Transverse colon (tissue), 4 donors: ENCODE measurements around the gene BMPER. TPM values are rescaled to one million over a fixed set of nuclear protein-coding genes. Genes with fewer than 3 reads are reported as not detected.

Source experiments
- DNase-seq: peaks from one replicate; pipeline ENCODE4 v3.0.0-alpha.2; 2019
- H3K27ac ChIP-seq, 4 donors: fragments of 200-600 bp; sonication (generic); 2 replicates each; pipeline ENCODE4 v1.5.1; 2016 to 2018; ENCODE audit warnings: inconsistent platforms in 4 of 4
- H3K27me3 ChIP-seq: fragments of 200-600 bp; sonication (generic); 2 replicates; pipeline ENCODE4 v1.5.1; 2017; ENCODE audit warnings: inconsistent platforms
- H3K36me3 ChIP-seq, 4 donors: fragments of 200-600 bp; sonication (generic); 2 replicates each; pipeline ENCODE4 v1.5.1; 2017 to 2019; ENCODE audit warnings: inconsistent platforms in 4 of 4
- H3K4me1 ChIP-seq, 4 donors: fragments of 200-600 bp; sonication (generic); 2 replicates each; pipeline ENCODE4 v1.5.1; 2017 to 2020; ENCODE audit warnings: inconsistent platforms in 4 of 4
- H3K4me3 ChIP-seq, 4 donors: fragments of 200-600 bp; sonication (generic); 1 replicate in 1 of 4; 2 replicates in 3 of 4; pipeline versions ENCODE4 v1.5.1 to v1.6.1; 2017 to 2019; ENCODE audit warnings: inconsistent platforms in 4 of 4
- H3K9me3 ChIP-seq, 2 donors: fragments of 200-600 bp; sonication (generic); 2 replicates each; pipeline ENCODE4 v1.5.1; 2017 to 2019; ENCODE audit warnings: inconsistent platforms in 2 of 2
- CTCF ChIP-seq, 5 experiments: fragments of 200-600 bp in 3 of 5; fragments of 450-650 bp in 2 of 5; sonication (generic) in 3 of 5; IDR thresholded peaks; 1 replicate in 2 of 5; 2 replicates in 3 of 5; pipeline ENCODE4 v1.5.1; 2016 to 2017; ENCODE audit warnings: antibody characterized with exemption in 5 of 5, inconsistent platforms in 3 of 5, mild to moderate bottlenecking in 2 of 5, moderate library complexity in 1 of 5
- EP300 ChIP-seq: sonication (generic); formaldehyde crosslinking; IDR thresholded peaks from one replicate; pipeline ENCODE4 v1.6.1; 2017; ENCODE audit warnings: antibody characterized with exemption, low read depth
- POLR2A ChIP-seq: fragments of 450-650 bp; IDR thresholded peaks from one replicate; pipeline ENCODE4 v1.6.1; 2016; ENCODE audit warnings: antibody characterized with exemption, mild to moderate bottlenecking, moderate library complexity
- POLR2AphosphoS5 ChIP-seq, 3 donors: sonication (generic); formaldehyde crosslinking; IDR thresholded peaks; one replicate each; pipeline ENCODE4 v1.6.1; 2016; ENCODE audit warnings: antibody characterized with exemption in 3 of 3
- WGBS, 2 donors: methylation state at CpG; one replicate each; pipeline ENCODE4 v1.1.5; 2018; ENCODE audit warnings: low coverage in 1 of 2; 5-methylcytosine and 5-hydroxymethylcytosine counted together
- in situ Hi-C, 4 donors: fragments of 200-750 bp; cut with MboI; loops; one replicate each; pipeline versions ENCODE4 v1.15.0 to v1.15.1; 2017; ENCODE audit warnings: low sequenced_read_pairs in 3 of 4, low pct_ligation_motif_present in 1 of 4, low pct_unique_long_range_greater_than_20kb in 1 of 4
- intact Hi-C: fragments of 100-400 bp; cut with DNase I; formaldehyde crosslinking; loops from one replicate; pipeline ENCODE4 v1.15.1; 2023; ENCODE audit warnings: low total_unique reads
- total RNA-seq, 4 donors: library from RNA; depleted of rRNA; stranded (reverse); fragments of >200 nt; gene quantifications; one replicate each; pipeline ENCODE4 v1.1.0, GENCODE V29; 2016

Gene BMPER
- total RNA-seq, 4 donors from 2014 or later: 1.00 to 2.5 (median 1.8) TPM

GRCh38 chr7:34143402-34143801, 238.1 kb downstream of the BMPER start:
- intact Hi-C loops: no loop called here
- Histone ChIP-seq H3K27ac (no peak overlapping the region), H3K9me3 (no peaks in the 10 kb centered on the region), H3K4me3 (no peak overlapping the region), H3K27me3 (no peaks in the 10 kb centered on the region), H3K36me3 (no peaks in the 10 kb centered on the region), H3K4me1 (no peaks in the 10 kb centered on the region)
- no peak for DNase-seq
- in situ Hi-C loops: no loop called here
- TF ChIP-seq CTCF (IDR thresholded peaks at IDR 0.05) (no peak), POLR2AphosphoS5 (IDR thresholded peaks at IDR 0.05) (no peak), EP300 (no peak), POLR2A (no peak)
- 58 to 81% methylated on average over 2 of the region's 2 CpGs for WGBS, 2 donors

GRCh38 chr7:34145603-34146002, 240.3 kb downstream of the BMPER start:
- in situ Hi-C loops: no loop called here
- no peak for DNase-seq

GRCh38 chr7:34153656-34154270, 248.4 kb downstream of the BMPER start:
- H3K4me1 ChIP-seq: no peaks in the 10 kb centered on the region
- H3K27me3 ChIP-seq: no peaks in the 10 kb centered on the region
- intact Hi-C loops (no loop called here), in situ Hi-C loops (loop anchor here in 1 of 4 donors (25.0 kb wide), 1 partner anchor 109 kb away; no protein-coding TSS in a partner anchor)
- H3K36me3 ChIP-seq: no peaks in the 10 kb centered on the region
- WGBS, 2 donors: 88 to 100% methylated on average over 4 to 5 of the region's 5 CpGs
- TF ChIP-seq POLR2AphosphoS5 (IDR thresholded peaks at IDR 0.05): no peak
- no peak for TF ChIP-seq EP300
- no peak for TF ChIP-seq CTCF (IDR thresholded peaks at IDR 0.05)
- no peak overlapping the region for H3K27ac ChIP-seq
- H3K4me3 ChIP-seq: no peak overlapping the region
- H3K9me3 ChIP-seq: no peaks in the 10 kb centered on the region
- DNase-seq: no peak

More at GRCh38 chr7:34145603-34146002, 240.3 kb downstream of the BMPER start:
- no peaks in the 10 kb centered on the region for H3K9me3 ChIP-seq
- H3K27ac ChIP-seq: no peak overlapping the region
- no peak overlapping the region for H3K4me3 ChIP-seq
- 61% methylated on average over 1 of the region's 1 CpG; no CpG with 5 or more reads in 1 of the 2 donors for WGBS, 2 donors
- no peaks in the 10 kb centered on the region for H3K4me1 ChIP-seq
- no peaks in the 10 kb centered on the region for H3K36me3 ChIP-seq
- intact Hi-C loops: no loop called here
- H3K27me3 ChIP-seq: no peaks in the 10 kb centered on the region
- TF ChIP-seq EP300 (no peak), CTCF (IDR thresholded peaks at IDR 0.05) (no peak), POLR2AphosphoS5 (IDR thresholded peaks at IDR 0.05) (no peak), POLR2A (no peak)

- peak in 2 of 3 donors; percentile 36 to 41 for TF ChIP-seq POLR2AphosphoS5 (IDR thresholded peaks at IDR 0.05)
- no peak for TF ChIP-seq POLR2A
- intact Hi-C loops: no loop called here
- Histone ChIP-seq H3K4me3 (no peak overlapping the region), H3K9me3 (no peaks in the 10 kb centered on the region), H3K4me1 (no peaks in the 10 kb centered on the region), H3K27ac (no peak overlapping the region), H3K27me3 (no peaks in the 10 kb centered on the region), H3K36me3 (no peaks in the 10 kb centered on the region)
- in situ Hi-C loops: loop anchor here in 1 of 4 donors (25.0 kb wide), 1 partner anchor 107 kb away; no protein-coding TSS in a partner anchor
- WGBS, 2 donors: 57 to 71% methylated on average over 3 of the region's 3 CpGs
- no peak for DNase-seq
Observed at GRCh38 chr7:34155220-34155908, 250.0 kb downstream of the BMPER start.
